Measurements from ENCODE around the gene ZNF490.

The ZNF490 gene

DNA sequence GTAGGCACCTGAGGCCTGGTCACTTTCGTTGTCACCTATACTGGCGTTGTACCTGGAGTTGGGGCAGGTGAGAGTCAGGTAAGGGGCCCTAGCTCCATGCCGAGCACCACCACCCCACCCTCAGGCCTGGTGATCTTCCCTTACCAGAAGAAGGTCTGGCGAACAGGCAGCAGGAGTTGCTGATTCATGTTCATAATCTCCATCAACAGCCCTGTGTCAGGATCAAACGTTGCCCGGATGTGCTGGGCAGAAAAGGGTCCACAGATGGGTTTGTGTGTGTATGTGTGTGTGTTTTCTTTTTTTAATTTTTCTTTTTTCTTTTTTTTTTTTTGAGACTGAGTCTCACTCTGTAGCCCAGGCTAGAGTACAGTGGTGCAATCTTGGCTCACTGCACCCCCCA, 41.6 kb upstream of the ZNF490 start:
- TF ChIP-seq, protein P1, sequence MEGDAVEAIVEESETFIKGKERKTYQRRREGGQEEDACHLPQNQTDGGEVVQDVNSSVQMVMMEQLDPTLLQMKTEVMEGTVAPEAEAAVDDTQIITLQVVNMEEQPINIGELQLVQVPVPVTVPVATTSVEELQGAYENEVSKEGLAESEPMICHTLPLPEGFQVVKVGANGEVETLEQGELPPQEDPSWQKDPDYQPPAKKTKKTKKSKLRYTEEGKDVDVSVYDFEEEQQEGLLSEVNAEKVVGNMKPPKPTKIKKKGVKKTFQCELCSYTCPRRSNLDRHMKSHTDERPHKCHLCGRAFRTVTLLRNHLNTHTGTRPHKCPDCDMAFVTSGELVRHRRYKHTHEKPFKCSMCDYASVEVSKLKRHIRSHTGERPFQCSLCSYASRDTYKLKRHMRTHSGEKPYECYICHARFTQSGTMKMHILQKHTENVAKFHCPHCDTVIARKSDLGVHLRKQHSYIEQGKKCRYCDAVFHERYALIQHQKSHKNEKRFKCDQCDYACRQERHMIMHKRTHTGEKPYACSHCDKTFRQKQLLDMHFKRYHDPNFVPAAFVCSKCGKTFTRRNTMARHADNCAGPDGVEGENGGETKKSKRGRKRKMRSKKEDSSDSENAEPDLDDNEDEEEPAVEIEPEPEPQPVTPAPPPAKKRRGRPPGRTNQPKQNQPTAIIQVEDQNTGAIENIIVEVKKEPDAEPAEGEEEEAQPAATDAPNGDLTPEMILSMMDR (conservative IDR thresholded peaks at IDR 0.05; ENCODE audit: low read depth, low read length) = no peak
- Histone ChIP-seq H4K20me1 (ENCODE audit: insufficient read depth) (no peaks in the 10 kb centered on the region), H3K27ac (no peak overlapping the region), H3K4me1 (ENCODE audit: low read depth, poor library complexity, severe bottlenecking) (no peaks in the 10 kb centered on the region), H3K4me3 (IDR thresholded peaks at IDR 0.05; ENCODE audit: insufficient read depth, low read depth, low read length) (no peak overlapping the region), H3K9ac (no peak overlapping the region), H3K79me2 (ENCODE audit: insufficient read depth, low read depth) (no peaks in the 10 kb centered on the region), H3K4me2 (no peak overlapping the region), H3K36me3 (ENCODE audit: insufficient read depth) (no peaks in the 10 kb centered on the region), H2AFZ (ENCODE audit: low read depth) (no peak overlapping the region), H3K27me3 (ENCODE audit: insufficient read depth, low read depth) (no peaks in the 10 kb centered on the region)

DNA sequence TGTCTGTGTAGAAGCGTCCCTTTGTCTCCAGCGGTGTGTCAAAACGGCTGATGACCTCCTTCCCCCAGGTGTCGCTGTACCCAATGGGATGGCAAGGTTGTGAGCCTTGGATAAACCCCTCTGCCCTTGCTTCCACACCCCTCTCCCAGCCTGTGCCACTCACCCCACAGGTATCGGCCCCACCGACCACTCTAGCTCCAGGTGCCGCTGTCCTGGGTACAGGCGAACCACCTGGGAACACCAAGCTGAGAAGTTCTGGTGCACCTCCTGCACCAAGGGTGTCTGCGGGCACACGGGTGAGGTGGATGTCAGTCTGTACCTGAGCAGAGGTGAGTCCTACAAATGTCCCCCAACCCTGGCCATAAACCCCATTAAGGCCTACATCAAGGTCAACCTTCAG, 39.3 kb upstream of the ZNF490 start:
- Histone ChIP-seq H3K27me3 (ENCODE audit: insufficient read depth, low read depth) (no peaks in the 10 kb centered on the region), H3K4me3 (IDR thresholded peaks at IDR 0.05; ENCODE audit: insufficient read depth, low read depth, low read length) (no peak overlapping the region), H3K36me3 (ENCODE audit: insufficient read depth) (no peaks in the 10 kb centered on the region), H4K20me1 (ENCODE audit: insufficient read depth) (no peaks in the 10 kb centered on the region), H3K9ac (no peak overlapping the region), H3K4me2 (no peak overlapping the region), H3K4me1 (ENCODE audit: low read depth, poor library complexity, severe bottlenecking) (no peaks in the 10 kb centered on the region), H2AFZ (ENCODE audit: low read depth) (no peak overlapping the region), H3K27ac (no peak overlapping the region), H3K79me2 (ENCODE audit: insufficient read depth, low read depth) (no peaks in the 10 kb centered on the region)
- TF ChIP-seq, protein P1 (conservative IDR thresholded peaks at IDR 0.05; ENCODE audit: low read depth, low read length) = no peak

GRCh38 chr19:12648088-12648487, 37.5 kb upstream of the ZNF490 start:
- H3K4me3 ChIP-seq (IDR thresholded peaks at IDR 0.05; ENCODE audit: insufficient read depth, low read depth, low read length) = no peak overlapping the region
- no peak overlapping the region for H3K27ac ChIP-seq
- H3K9ac ChIP-seq = no peak overlapping the region

DNA sequence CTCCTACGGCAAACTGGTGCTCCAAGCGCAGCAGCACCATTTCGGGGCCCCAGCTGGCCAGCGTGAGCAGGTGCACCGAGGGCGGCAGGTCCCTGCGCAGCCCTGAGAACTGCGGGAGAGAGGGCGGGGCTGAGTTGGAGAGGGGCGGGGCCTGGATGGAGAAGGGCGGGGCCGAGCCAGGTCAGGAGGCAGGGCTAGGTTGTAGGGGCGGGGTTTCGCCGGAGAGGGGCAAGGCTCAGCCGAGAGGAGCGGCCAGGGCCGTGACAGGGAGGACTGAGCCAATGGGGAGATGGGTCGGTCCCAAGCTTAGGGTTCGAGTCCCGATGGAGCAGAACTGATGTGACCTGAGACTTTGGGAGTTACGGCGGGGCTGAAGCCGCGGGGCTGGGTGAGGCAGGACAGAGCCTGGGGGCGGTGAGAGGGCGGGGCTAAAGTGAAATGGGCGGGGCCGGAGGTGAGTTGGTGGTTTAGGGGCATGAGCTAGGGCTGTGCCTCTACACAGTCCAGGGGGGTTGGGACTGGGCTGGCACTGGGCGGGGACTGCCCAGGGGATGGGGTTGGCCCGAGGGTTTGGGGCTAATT, 37.0 kb upstream of the ZNF490 start:
- Histone ChIP-seq H4K20me1 (ENCODE audit: insufficient read depth) (no peaks in the 10 kb centered on the region), H3K4me3 (IDR thresholded peaks at IDR 0.05; ENCODE audit: insufficient read depth, low read depth, low read length) (no peak overlapping the region), H3K27ac (no peak overlapping the region), H3K9ac (no peak overlapping the region), H3K36me3 (ENCODE audit: insufficient read depth) (no peaks in the 10 kb centered on the region), H3K4me2 (no peak overlapping the region), H3K27me3 (ENCODE audit: insufficient read depth, low read depth) (no peaks in the 10 kb centered on the region), H3K79me2 (ENCODE audit: insufficient read depth, low read depth) (no peaks in the 10 kb centered on the region), H3K4me1 (ENCODE audit: low read depth, poor library complexity, severe bottlenecking) (no peaks in the 10 kb centered on the region), H2AFZ (ENCODE audit: low read depth) (no peak overlapping the region)
- TF ChIP-seq, protein P1 (conservative IDR thresholded peaks at IDR 0.05; ENCODE audit: low read depth, low read length) = no peak

More at GRCh38 chr19:12648088-12648487, 37.5 kb upstream of the ZNF490 start:
- H3K79me2 ChIP-seq (ENCODE audit: insufficient read depth, low read depth) = no peaks in the 10 kb centered on the region
- no peak overlapping the region for H2AFZ ChIP-seq (ENCODE audit: low read depth)
- H4K20me1 ChIP-seq (ENCODE audit: insufficient read depth) = no peaks in the 10 kb centered on the region
- H3K4me1 ChIP-seq (ENCODE audit: low read depth, poor library complexity, severe bottlenecking) = no peaks in the 10 kb centered on the region
- no peaks in the 10 kb centered on the region for H3K27me3 ChIP-seq (ENCODE audit: insufficient read depth, low read depth)
- no peaks in the 10 kb centered on the region for H3K36me3 ChIP-seq (ENCODE audit: insufficient read depth)
- TF ChIP-seq, protein P1 (conservative IDR thresholded peaks at IDR 0.05; ENCODE audit: low read depth, low read length) = no peak
- H3K4me2 ChIP-seq = no peak overlapping the region
